Keratinocyte (primary cell): ENCODE measurements around the gene CDCA3. TPM values are rescaled to one million over a fixed set of nuclear protein-coding genes. Genes with fewer than 3 reads are reported as not detected.

Experiments
- DNase-seq: peaks from one replicate; pipeline ENCODE4 v3.0.0-alpha.2; 2011; ENCODE audit warnings: low read depth, missing footprints, low spot score
- FAIRE-seq: peaks from 2 replicates; lab custom pipeline; 2011; peaks lifted over from hg19 to GRCh38; lab: Jason Lieb, UNC
- H2AFZ ChIP-seq: 2 replicates; pipeline ENCODE4 v1.6.0; 2012; ENCODE audit warnings: low read length, control low read depth, inconsistent platforms; ENCODE audit not compliant: control insufficient read depth
- H3K27ac ChIP-seq: 2 replicates; pipeline ENCODE4 v1.5.1; 2011; ENCODE audit warnings: low read length; ENCODE audit not compliant: control insufficient read depth, insufficient read depth
- H3K27me3 ChIP-seq: 3 replicates; pipeline ENCODE4 v1.6.0; 2011; ENCODE audit warnings: low read length; ENCODE audit not compliant: control insufficient read depth, insufficient read depth; ENCODE audit errors: extremely low read depth
- H3K36me3 ChIP-seq, 2 experiments: 2 replicates in 1 of 2; 3 replicates in 1 of 2; pipeline ENCODE4 v1.5.1; 2011; ENCODE audit warnings: low read length in 2 of 2, mild to moderate bottlenecking in 1 of 2; ENCODE audit not compliant: control insufficient read depth in 2 of 2, insufficient read depth in 2 of 2; ENCODE audit errors: extremely low read depth in 1 of 2
- H3K4me1 ChIP-seq: 3 replicates; pipeline ENCODE4 v1.5.1; 2011; ENCODE audit warnings: low read length; ENCODE audit not compliant: control insufficient read depth, insufficient read depth; ENCODE audit errors: extremely low read depth
- H3K4me2 ChIP-seq: 3 replicates; pipeline ENCODE4 v1.6.0; 2011; ENCODE audit warnings: low read depth, low read length; ENCODE audit not compliant: control insufficient read depth, insufficient read depth; ENCODE audit errors: extremely low read depth
- H3K4me3 ChIP-seq, 3 experiments: fragments of 200-600 bp in 1 of 3; sonication (generic) in 1 of 3; 2 replicates in 2 of 3; 3 replicates in 1 of 3; pipeline ENCODE4 v1.5.1; 2011 to 2016; ENCODE audit warnings: low read length in 3 of 3, mild to moderate bottlenecking in 3 of 3, control low read depth in 2 of 3, inconsistent platforms in 1 of 3, low read depth in 1 of 3, mixed read lengths in 1 of 3, mixed run types in 1 of 3, moderate library complexity in 1 of 3; ENCODE audit not compliant: control insufficient read depth in 2 of 3, insufficient read depth in 2 of 3; ENCODE audit errors: extremely low read depth in 1 of 3
- H3K79me2 ChIP-seq: 2 replicates; pipeline ENCODE4 v1.6.0; 2012; ENCODE audit warnings: low read length; ENCODE audit not compliant: control insufficient read depth, insufficient read depth
- H3K9ac ChIP-seq: 3 replicates; pipeline ENCODE4 v1.6.0; 2011; ENCODE audit warnings: low read length; ENCODE audit not compliant: control insufficient read depth, insufficient read depth; ENCODE audit errors: extremely low read depth
- H3K9me1 ChIP-seq: 3 replicates; pipeline ENCODE4 v1.6.0; 2011; ENCODE audit warnings: low read length; ENCODE audit not compliant: control insufficient read depth, insufficient read depth; ENCODE audit errors: extremely low read depth
- H3K9me3 ChIP-seq: 2 replicates; pipeline ENCODE4 v1.5.1; 2012; ENCODE audit warnings: low read depth, low read length; ENCODE audit not compliant: control insufficient read depth
- H4K20me1 ChIP-seq: 3 replicates; pipeline ENCODE4 v1.6.0; 2011; ENCODE audit warnings: low read length; ENCODE audit not compliant: control insufficient read depth, insufficient read depth; ENCODE audit errors: extremely low read depth
- CTCF ChIP-seq, 3 experiments: IDR thresholded peaks in 1 of 3; conservative IDR thresholded peaks in 1 of 3; optimal IDR thresholded peaks in 1 of 3; 2 replicates in 2 of 3; 3 replicates in 1 of 3; pipeline versions ENCODE3 to v1.5.1; 2011; ENCODE audit warnings: low read length in 3 of 3, mild to moderate bottlenecking in 3 of 3, moderate library complexity in 2 of 3, control low read depth in 1 of 3, inconsistent platforms in 1 of 3; ENCODE audit not compliant: insufficient read depth in 2 of 3; ENCODE audit errors: extremely low read depth in 1 of 3
- EZH2 ChIP-seq: IDR thresholded peaks from one replicate; pipeline ENCODE4 v1.6.1; 2012; ENCODE audit warnings: inconsistent platforms, mild to moderate bottlenecking, low read length, moderate library complexity
- dilution Hi-C: fragments of 300-500 bp; cut with MboI; formaldehyde crosslinking; loops from one replicate; pipeline ENCODE4 v1.7.0; 2020; ENCODE audit warnings: low sequenced_read_pairs; ENCODE audit not compliant: extremely low pct_ligation_motif_present
- polyA plus RNA-seq, 5 experiments: library from polyadenylated mRNA; depleted of rRNA in 3 of 5; stranded (reverse) in 3 of 5; stranded (forward) in 1 of 5; unstranded in 1 of 5; fragments of >200 nt; gene quantifications; 1 replicate in 1 of 5; 2 replicates in 3 of 5; 3 replicates in 1 of 5; pipeline versions ENCODE4 v1.2.1 to v1.2.3, GENCODE V29; 2011 to 2012; ENCODE audit warnings: missing spikeins in 2 of 5, low read depth in 1 of 5, low replicate concordance in 1 of 5

The CDCA3 gene
- polyA plus RNA-seq, 1 donor (not counting 4 experiments of a cell fraction or from before 2014, with no cell fraction given), result 15.0 TPM

GRCh38 chr12:6816598-6816997, 34.5 kb downstream of the CDCA3 start:
- H3K4me3 ChIP-seq, result no peak overlapping the region
- H3K27ac ChIP-seq, result no peak overlapping the region
- no peaks in the 10 kb centered on the region for H3K36me3 ChIP-seq
- TF ChIP-seq EZH2 (no peak), CTCF (optimal IDR thresholded peaks at IDR 0.05 in 1 of 3, IDR thresholded peaks at IDR 0.05 in 1 of 3, conservative IDR thresholded peaks at IDR 0.05 in 1 of 3; ENCODE audit: extremely low read depth in 1 of 3, insufficient read depth in 2 of 3, low read length in 3 of 3) (no peak)
- H3K9me1 ChIP-seq, result no peaks in the 10 kb centered on the region
- no peak overlapping the region for H3K4me2 ChIP-seq
- H3K4me1 ChIP-seq, result no peaks in the 10 kb centered on the region
- no peaks in the 10 kb centered on the region for H3K9me3 ChIP-seq
- DNase-seq (no peak), FAIRE-seq (no peak)
- peaks cover 40% of the 10 kb centered on the region for H3K27me3 ChIP-seq
- dilution Hi-C loops, result no loop called here
- H4K20me1 ChIP-seq, result no peaks in the 10 kb centered on the region
- H3K9ac ChIP-seq, result no peak overlapping the region
- no peaks in the 10 kb centered on the region for H3K79me2 ChIP-seq
- H2AFZ ChIP-seq, result no peak overlapping the region

GRCh38 chr12:6813363-6813762, 37.7 kb downstream of the CDCA3 start:
- TF ChIP-seq CTCF (optimal IDR thresholded peaks at IDR 0.05 in 1 of 3, IDR thresholded peaks at IDR 0.05 in 1 of 3, conservative IDR thresholded peaks at IDR 0.05 in 1 of 3; ENCODE audit: extremely low read depth in 1 of 3, insufficient read depth in 2 of 3, low read length in 3 of 3) (no peak), EZH2 (no peak)
- H3K4me3 ChIP-seq, result no peak overlapping the region
- H3K36me3 ChIP-seq, result no peaks in the 10 kb centered on the region
- no peaks in the 10 kb centered on the region for H3K79me2 ChIP-seq
- H3K27me3 ChIP-seq, result peaks cover 25% of the 10 kb centered on the region
- H3K4me1 ChIP-seq, result no peaks in the 10 kb centered on the region
- dilution Hi-C loops, result no loop called here
- no peaks in the 10 kb centered on the region for H3K9me1 ChIP-seq
- no peak overlapping the region for H2AFZ ChIP-seq
- no peak overlapping the region for H3K9ac ChIP-seq
- no peak overlapping the region for H3K4me2 ChIP-seq
- H4K20me1 ChIP-seq, result no peaks in the 10 kb centered on the region
- no peaks in the 10 kb centered on the region for H3K9me3 ChIP-seq
- no peak overlapping the region for H3K27ac ChIP-seq
- FAIRE-seq (no peak), DNase-seq (no peak)
